ENCODE measurements around the gene B3GNT7. TPM values are rescaled to one million over a fixed set of nuclear protein-coding genes. Genes with fewer than 3 reads are reported as not detected.
"Not testable (repeated sequence)": the region's sequence is repeated elsewhere in the genome, so short reads cannot be mapped to it uniquely, and the experiment has no call there.

The B3GNT7 gene
- total RNA-seq, 1 experiment from 2014 or later, result 83.3 TPM

- CTCF ChIA-PET, result no interaction called here
- no peak overlapping the region for H3K27ac ChIP-seq (ENCODE audit: low read length)
- in situ Hi-C loops (cut with HindIII; ENCODE audit: low pct_unique_long_range_greater_than_20kb, low sequenced_read_pairs), result no loop called here
- POLR2A ChIA-PET, result interaction anchor here (0.6 kb wide), 1 partner anchor 37 kb away, joined by 7 read pairs; no protein-coding TSS in a partner anchor
- no peaks in the 10 kb centered on the region for H3K9me3 ChIP-seq (ENCODE audit: control insufficient read depth, insufficient read depth, low read depth, low read length)
- intact Hi-C loops (cut with micrococcal nuclease; ENCODE audit: unreplicated experiment), result no loop called here
- no peaks in the 10 kb centered on the region for H3K4me1 ChIP-seq (ENCODE audit: control insufficient read depth, insufficient read depth, low read length)
- no peak overlapping the region for H3K4me3 ChIP-seq (ENCODE audit: low read depth in 2 of 2, low read length in 2 of 2)
- DNase-seq (ENCODE audit: low read depth, low spot score) (no peak), ATAC-seq (no peak)
- no TSS peak for BruUV-seq (replicated peaks)
- no peaks in the 10 kb centered on the region for H3K36me3 ChIP-seq (ENCODE audit: control insufficient read depth, insufficient read depth, low read length)
- no peaks in the 10 kb centered on the region for H3K27me3 ChIP-seq (ENCODE audit: control insufficient read depth, insufficient read depth, low read length)
- TF ChIP-seq TCF7L2 (IDR thresholded peaks at IDR 0.05; ENCODE audit: low read depth, low read length) (no peak), SIN3A (IDR thresholded peaks at IDR 0.05; ENCODE audit: borderline replicate concordance, insufficient read depth, low read depth, low read length) (no peak)
- TF ChIP-seq, protein P1, sequence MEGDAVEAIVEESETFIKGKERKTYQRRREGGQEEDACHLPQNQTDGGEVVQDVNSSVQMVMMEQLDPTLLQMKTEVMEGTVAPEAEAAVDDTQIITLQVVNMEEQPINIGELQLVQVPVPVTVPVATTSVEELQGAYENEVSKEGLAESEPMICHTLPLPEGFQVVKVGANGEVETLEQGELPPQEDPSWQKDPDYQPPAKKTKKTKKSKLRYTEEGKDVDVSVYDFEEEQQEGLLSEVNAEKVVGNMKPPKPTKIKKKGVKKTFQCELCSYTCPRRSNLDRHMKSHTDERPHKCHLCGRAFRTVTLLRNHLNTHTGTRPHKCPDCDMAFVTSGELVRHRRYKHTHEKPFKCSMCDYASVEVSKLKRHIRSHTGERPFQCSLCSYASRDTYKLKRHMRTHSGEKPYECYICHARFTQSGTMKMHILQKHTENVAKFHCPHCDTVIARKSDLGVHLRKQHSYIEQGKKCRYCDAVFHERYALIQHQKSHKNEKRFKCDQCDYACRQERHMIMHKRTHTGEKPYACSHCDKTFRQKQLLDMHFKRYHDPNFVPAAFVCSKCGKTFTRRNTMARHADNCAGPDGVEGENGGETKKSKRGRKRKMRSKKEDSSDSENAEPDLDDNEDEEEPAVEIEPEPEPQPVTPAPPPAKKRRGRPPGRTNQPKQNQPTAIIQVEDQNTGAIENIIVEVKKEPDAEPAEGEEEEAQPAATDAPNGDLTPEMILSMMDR (IDR thresholded peaks at IDR 0.05), result no peak
- TF ChIP-seq, protein P2, sequence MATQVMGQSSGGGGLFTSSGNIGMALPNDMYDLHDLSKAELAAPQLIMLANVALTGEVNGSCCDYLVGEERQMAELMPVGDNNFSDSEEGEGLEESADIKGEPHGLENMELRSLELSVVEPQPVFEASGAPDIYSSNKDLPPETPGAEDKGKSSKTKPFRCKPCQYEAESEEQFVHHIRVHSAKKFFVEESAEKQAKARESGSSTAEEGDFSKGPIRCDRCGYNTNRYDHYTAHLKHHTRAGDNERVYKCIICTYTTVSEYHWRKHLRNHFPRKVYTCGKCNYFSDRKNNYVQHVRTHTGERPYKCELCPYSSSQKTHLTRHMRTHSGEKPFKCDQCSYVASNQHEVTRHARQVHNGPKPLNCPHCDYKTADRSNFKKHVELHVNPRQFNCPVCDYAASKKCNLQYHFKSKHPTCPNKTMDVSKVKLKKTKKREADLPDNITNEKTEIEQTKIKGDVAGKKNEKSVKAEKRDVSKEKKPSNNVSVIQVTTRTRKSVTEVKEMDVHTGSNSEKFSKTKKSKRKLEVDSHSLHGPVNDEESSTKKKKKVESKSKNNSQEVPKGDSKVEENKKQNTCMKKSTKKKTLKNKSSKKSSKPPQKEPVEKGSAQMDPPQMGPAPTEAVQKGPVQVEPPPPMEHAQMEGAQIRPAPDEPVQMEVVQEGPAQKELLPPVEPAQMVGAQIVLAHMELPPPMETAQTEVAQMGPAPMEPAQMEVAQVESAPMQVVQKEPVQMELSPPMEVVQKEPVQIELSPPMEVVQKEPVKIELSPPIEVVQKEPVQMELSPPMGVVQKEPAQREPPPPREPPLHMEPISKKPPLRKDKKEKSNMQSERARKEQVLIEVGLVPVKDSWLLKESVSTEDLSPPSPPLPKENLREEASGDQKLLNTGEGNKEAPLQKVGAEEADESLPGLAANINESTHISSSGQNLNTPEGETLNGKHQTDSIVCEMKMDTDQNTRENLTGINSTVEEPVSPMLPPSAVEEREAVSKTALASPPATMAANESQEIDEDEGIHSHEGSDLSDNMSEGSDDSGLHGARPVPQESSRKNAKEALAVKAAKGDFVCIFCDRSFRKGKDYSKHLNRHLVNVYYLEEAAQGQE (IDR thresholded peaks at IDR 0.05; ENCODE audit: insufficient read depth in 1 of 2, low read depth in 2 of 2, low read length in 1 of 2), result no peak
Observed at GRCh38 chr2:231348704-231349373, 46.7 kb upstream of the B3GNT7 start.

DNA sequence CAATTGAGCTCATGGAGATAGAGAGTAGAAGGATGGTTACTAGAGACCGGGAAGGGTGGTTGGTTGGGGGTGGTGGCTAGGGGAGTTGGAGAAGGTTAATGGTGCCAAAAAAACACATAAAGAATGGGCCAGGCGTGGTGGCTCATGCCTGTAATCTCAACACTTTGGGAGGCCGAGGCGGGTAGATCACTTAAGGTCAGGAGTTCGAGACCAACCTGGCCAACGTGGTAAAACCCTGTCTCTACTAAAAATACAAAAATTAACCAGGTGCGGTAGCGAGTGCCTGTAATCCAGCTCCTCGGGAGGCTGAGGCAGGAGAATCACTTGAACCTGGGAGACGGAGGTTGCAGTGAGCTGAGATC is 46.2 kb upstream of the B3GNT7 start:
- H3K9me3 ChIP-seq (ENCODE audit: control insufficient read depth, insufficient read depth, low read depth, low read length); H3K4me1 ChIP-seq (ENCODE audit: control insufficient read depth, insufficient read depth, low read length); CTCF ChIA-PET; DNase-seq (ENCODE audit: low read depth, low spot score); ATAC-seq; H3K27me3 ChIP-seq (ENCODE audit: control insufficient read depth, insufficient read depth, low read length); H3K27ac ChIP-seq (ENCODE audit: low read length); intact Hi-C loops (cut with micrococcal nuclease; ENCODE audit: unreplicated experiment); in situ Hi-C loops (cut with HindIII; ENCODE audit: low pct_unique_long_range_greater_than_20kb, low sequenced_read_pairs); BruUV-seq (replicated peaks); H3K4me3 ChIP-seq (ENCODE audit: low read depth in 2 of 2, low read length in 2 of 2); H3K36me3 ChIP-seq (ENCODE audit: control insufficient read depth, insufficient read depth, low read length); POLR2A ChIA-PET: not testable (repeated sequence)

DNA sequence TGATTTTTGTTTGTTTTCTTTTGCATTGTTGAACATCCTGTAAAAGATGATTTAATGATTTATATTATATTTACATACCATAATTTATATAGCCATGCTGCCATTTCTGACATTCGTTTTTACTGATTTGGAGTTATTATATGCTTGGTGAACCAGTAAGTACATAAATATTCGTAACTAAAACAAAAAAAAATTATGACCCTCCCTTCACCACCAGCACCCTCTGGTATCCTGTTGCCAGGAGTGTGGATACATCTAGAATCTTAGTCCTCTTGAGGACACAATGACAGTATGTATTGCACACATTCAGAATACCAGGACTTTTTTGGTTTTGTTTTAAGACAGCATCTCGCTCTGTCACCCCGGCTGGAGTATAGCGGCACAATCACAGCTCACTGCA is 43.9 kb upstream of the B3GNT7 start:
- in situ Hi-C loops (cut with HindIII; ENCODE audit: low pct_unique_long_range_greater_than_20kb, low sequenced_read_pairs) (no loop called here), intact Hi-C loops (cut with micrococcal nuclease; ENCODE audit: unreplicated experiment) (no loop called here)
- ATAC-seq (no peak), DNase-seq (ENCODE audit: low read depth, low spot score) (no peak)
- H3K9me3 ChIP-seq (ENCODE audit: control insufficient read depth, insufficient read depth, low read depth, low read length), result no peaks in the 10 kb centered on the region
- BruUV-seq (replicated peaks), result no TSS peak
- CTCF ChIA-PET, result no interaction called here
- no peaks in the 10 kb centered on the region for H3K27me3 ChIP-seq (ENCODE audit: control insufficient read depth, insufficient read depth, low read length)
- no peak overlapping the region for H3K4me3 ChIP-seq (ENCODE audit: low read depth in 2 of 2, low read length in 2 of 2)
- H3K36me3 ChIP-seq (ENCODE audit: control insufficient read depth, insufficient read depth, low read length), result no peaks in the 10 kb centered on the region
- H3K27ac ChIP-seq (ENCODE audit: low read length), result no peak overlapping the region; the same call in 1 of the 2 replicates
- TF ChIP-seq POLR2AphosphoS5 (IDR thresholded peaks at IDR 0.05; ENCODE audit: low read depth, low read length), result no peak
- TF ChIP-seq, protein P2 (IDR thresholded peaks at IDR 0.05; ENCODE audit: insufficient read depth in 1 of 2, low read depth in 2 of 2, low read length in 1 of 2), result no peak
- no peak for TF ChIP-seq TCF7L2 (IDR thresholded peaks at IDR 0.05; ENCODE audit: low read depth, low read length)
- TF ChIP-seq, protein P1 (IDR thresholded peaks at IDR 0.05), result no peak
- no peak for TF ChIP-seq SIN3A (IDR thresholded peaks at IDR 0.05; ENCODE audit: borderline replicate concordance, insufficient read depth, low read depth, low read length)
- POLR2A ChIA-PET, result no interaction called here
- H3K4me1 ChIP-seq (ENCODE audit: control insufficient read depth, insufficient read depth, low read length), result peaks cover 6% of the 10 kb centered on the region; the same call in 1 of the 2 replicates

All from Panc1 (cell line).